GM21367 (cell line): ENCODE data around the gene TPM4.
A peak's percentile ranks its signal among the peaks of the same experiment; 100 is the strongest.
"Not testable (repeated sequence)": the region's sequence is repeated elsewhere in the genome, so short reads cannot be mapped to it uniquely, and the experiment has no call there.

Source experiments
- ATAC-seq: cut with Tn5 transposase; IDR thresholded peaks from one replicate; pipeline ENCODE4 v1.9.1; 2021; ENCODE audit not compliant: unreplicated experiment

The TPM4 gene

GRCh38 chr19:16094360-16095070 is 18.2 kb downstream of the TPM4 start:
- ATAC-seq, result no peak

- no peak for ATAC-seq
Measured at GRCh38 chr19:16095071-16095571, 18.8 kb downstream of the TPM4 start.

GRCh38 chr19:16096280-16096855 is 20.1 kb downstream of the TPM4 start:
- ATAC-seq, result no peak

- ATAC-seq, result no peak
Measured at GRCh38 chr19:16098416-16098768, 22.1 kb downstream of the TPM4 start.

- ATAC-seq, result no peak
Measured at GRCh38 chr19:16098821-16099220, 22.5 kb downstream of the TPM4 start.

- ATAC-seq, result not testable (repeated sequence)
Measured at GRCh38 chr19:16099314-16099965, 23.1 kb downstream of the TPM4 start.

GRCh38 chr19:16100524-16100923 is 24.2 kb downstream of the TPM4 start:
- ATAC-seq, result no peak

- no peak for ATAC-seq
Measured at GRCh38 chr19:16104722-16105121, 28.4 kb downstream of the TPM4 start.

- ATAC-seq, result no peak
Measured at GRCh38 chr19:16106121-16106520, 29.8 kb downstream of the TPM4 start.

GRCh38 chr19:16111160-16111908 is 35.0 kb downstream of the TPM4 start, which contains the start of gene RAB8A:
Gene RAB8A, plus strand, starts transcription at chr19:16111889. Its CDS starts 13 bp downstream, at chr19:16111902.
- ATAC-seq, result peak; percentile 71

- no peak for ATAC-seq
Measured at GRCh38 chr19:16111909-16112752, 35.8 kb downstream of the TPM4 start.

- ATAC-seq, result no peak
Measured at GRCh38 chr19:16112778-16113177, 36.5 kb downstream of the TPM4 start.

- ATAC-seq, result no peak
Measured at GRCh38 chr19:16113727-16114126, 37.4 kb downstream of the TPM4 start.

GRCh38 chr19:16115301-16116039 is 39.2 kb downstream of the TPM4 start:
- ATAC-seq, result no peak

- ATAC-seq, result no peak
Measured at GRCh38 chr19:16116067-16116466, 39.8 kb downstream of the TPM4 start.

GRCh38 chr19:16117594-16118033 is 41.3 kb downstream of the TPM4 start:
- ATAC-seq, result peak; percentile 31

GRCh38 chr19:16118489-16119033 is 42.3 kb downstream of the TPM4 start:
- ATAC-seq, result peak; percentile 46

GRCh38 chr19:16119075-16119857 is 43.0 kb downstream of the TPM4 start:
- not testable (repeated sequence) for ATAC-seq

- no peak for ATAC-seq
Measured at GRCh38 chr19:16121141-16121540, 44.8 kb downstream of the TPM4 start.
